Gastrocnemius medialis (tissue), 4 donors: ENCODE results near the gene ZNF784.

ENCODE experiments used
- CTCF ChIP-seq, 5 experiments: fragments of 450-650 bp in 3 of 5; fragments of 200-600 bp in 2 of 5; sonication (generic) in 2 of 5; IDR thresholded peaks in 4 of 5; conservative IDR thresholded peaks in 1 of 5; 1 replicate in 4 of 5; 2 replicates in 1 of 5; pipeline ENCODE4 v1.5.1; 2016 to 2019; ENCODE audit warnings: antibody characterized with exemption in 5 of 5, mild to moderate bottlenecking in 3 of 5, moderate library complexity in 3 of 5
- POLR2A ChIP-seq, 2 donors: fragments of 450-650 bp; IDR thresholded peaks; one replicate each; pipeline ENCODE4 v1.6.1; 2017; ENCODE audit warnings: antibody characterized with exemption in 2 of 2, mild to moderate bottlenecking in 2 of 2, moderate library complexity in 2 of 2

GRCh38 chr19:55668603-55669348, 44.4 kb upstream of the ZNF784 start:
- TF ChIP-seq POLR2A (IDR thresholded peaks at IDR 0.05), result no peak
- TF ChIP-seq CTCF (IDR thresholded peaks at IDR 0.05 in 4 of 5, conservative IDR thresholded peaks at IDR 0.05 in 1 of 5), result no peak
